AG08396 (cell line): Measurements from ENCODE around the gene ILF2.
"Not testable (repeated sequence)": the region's sequence is repeated elsewhere in the genome, so short reads cannot be mapped to it uniquely, and the experiment has no call there.

Experiments used
- DNase-seq: peaks from one replicate; pipeline ENCODE4 v3.0.0; 2012; ENCODE audit warnings: low spot score, mixed read lengths

ILF2 gene

GRCh38 chr1:153649137-153649862, 21.5 kb downstream of the ILF2 start:
- DNase-seq = no peak

GRCh38 chr1:153648000-153648643, 22.7 kb downstream of the ILF2 start:
- DNase-seq = no peak

- no peak for DNase-seq
Observed at GRCh38 chr1:153647346-153647714, 23.5 kb downstream of the ILF2 start.

- no peak for DNase-seq
Observed at GRCh38 chr1:153646672-153647345, 24.0 kb downstream of the ILF2 start.

- no peak for DNase-seq
Observed at GRCh38 chr1:153643816-153644215, 27.0 kb downstream of the ILF2 start.

GRCh38 chr1:153643100-153643499, 27.7 kb downstream of the ILF2 start:
- no peak for DNase-seq

- no peak for DNase-seq
Observed at GRCh38 chr1:153642161-153642560, 28.6 kb downstream of the ILF2 start.

GRCh38 chr1:153640861-153641260, 29.9 kb downstream of the ILF2 start:
- DNase-seq = no peak

- DNase-seq = not testable (repeated sequence)
Observed at GRCh38 chr1:153640213-153640612, 30.6 kb downstream of the ILF2 start.

- no peak for DNase-seq
Observed at GRCh38 chr1:153639280-153639679, 31.5 kb downstream of the ILF2 start.

- no peak for DNase-seq
Observed at GRCh38 chr1:153638261-153638660, 32.5 kb downstream of the ILF2 start.

GRCh38 chr1:153636312-153636711, 34.5 kb downstream of the ILF2 start:
- no peak for DNase-seq

- no peak for DNase-seq
Observed at GRCh38 chr1:153635872-153636271, 34.9 kb downstream of the ILF2 start.

- peak; percentile 95 for DNase-seq
Observed at GRCh38 chr1:153633754-153634665, 36.8 kb downstream of the ILF2 start, which contains the start of gene CHTOP. CHTOP (plus strand) TSS chr1:153634066; CDS start chr1:153636589, 2,523 bp downstream.

- DNase-seq = no peak
Observed at GRCh38 chr1:153633161-153633753, 37.5 kb downstream of the ILF2 start.

- DNase-seq = no peak
Observed at GRCh38 chr1:153631047-153632022, 39.5 kb downstream of the ILF2 start.

- no peak for DNase-seq
Observed at GRCh38 chr1:153630384-153630783, 40.4 kb downstream of the ILF2 start.

GRCh38 chr1:153629971-153630370, 40.8 kb downstream of the ILF2 start:
- DNase-seq = no peak

- DNase-seq = no peak
Observed at GRCh38 chr1:153629343-153629665, 41.5 kb downstream of the ILF2 start.

GRCh38 chr1:153628638-153629342, 42.0 kb downstream of the ILF2 start:
- DNase-seq = no peak
